Brain microvascular endothelial cell (primary cell): ENCODE measurements around the gene MYO5A.

Experiments
- DNase-seq: peaks from one replicate; pipeline ENCODE4 v3.0.0-alpha.2; 2020
- H3K27ac ChIP-seq: fragments of 250-450 bp; sonication (Bioruptor Pico); 2 replicates; pipeline ENCODE4 v1.5.1; 2020; ENCODE audit warnings: mild to moderate bottlenecking, moderate library complexity
- H3K27me3 ChIP-seq: fragments of 250-450 bp; sonication (Bioruptor Pico); replicated peaks from 2 replicates; pipeline ENCODE4 v1.5.1; 2020; ENCODE audit warnings: mild to moderate bottlenecking
- H3K36me3 ChIP-seq: fragments of 250-450 bp; sonication (Bioruptor Pico); replicated peaks from 2 replicates; pipeline ENCODE4 v1.5.1; 2020; ENCODE audit warnings: mild to moderate bottlenecking
- H3K4me3 ChIP-seq: 2 replicates; pipeline ENCODE4 v1.5.1; 2011; ENCODE audit warnings: low read depth, mild to moderate bottlenecking, control low read depth, low read length, moderate library complexity
- in situ Hi-C: cut with HindIII; loops from 2 replicates; pipeline ENCODE4 v1.10.0; 2017; ENCODE audit warnings: low sequenced_read_pairs, low pct_ligation_motif_present
- TF ChIP-seq, protein P1 (sequence below): IDR thresholded peaks from 2 replicates; pipeline ENCODE4 v1.5.1; 2011; ENCODE audit warnings: low read depth, mild to moderate bottlenecking, moderate library complexity, low read length, control low read depth, inconsistent platforms; ENCODE audit errors: missing control alignments

The MYO5A gene

DNA sequence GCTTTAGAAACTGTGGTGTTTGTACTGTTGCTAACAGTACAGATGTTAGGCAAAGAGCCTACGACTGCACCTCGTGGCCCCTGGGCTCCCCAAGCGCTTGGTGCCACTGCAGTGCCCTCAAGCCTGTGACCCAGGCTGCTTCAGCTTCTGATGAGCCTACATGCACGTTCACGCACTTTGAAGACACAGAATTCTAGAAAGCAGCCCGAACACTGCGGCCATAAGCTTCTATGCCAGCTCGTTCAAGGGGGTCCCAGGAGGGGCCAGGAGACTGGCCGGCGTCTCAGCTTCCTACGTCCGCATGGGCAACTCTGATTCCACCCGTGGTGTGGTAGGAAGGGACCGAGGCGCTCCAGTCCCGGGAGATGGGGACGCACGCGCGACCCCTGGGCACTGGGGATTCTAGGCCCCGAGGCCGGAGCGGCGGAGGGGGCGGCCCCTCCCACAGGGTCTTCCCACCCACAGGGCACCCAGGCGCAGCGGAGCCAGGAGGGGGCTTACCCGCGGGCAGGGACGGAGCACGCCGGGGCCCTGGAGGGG is 233.7 kb downstream of the MYO5A start:
- peak overlapping the region; percentile 37 for H3K4me3 ChIP-seq
- TF ChIP-seq, protein P1, sequence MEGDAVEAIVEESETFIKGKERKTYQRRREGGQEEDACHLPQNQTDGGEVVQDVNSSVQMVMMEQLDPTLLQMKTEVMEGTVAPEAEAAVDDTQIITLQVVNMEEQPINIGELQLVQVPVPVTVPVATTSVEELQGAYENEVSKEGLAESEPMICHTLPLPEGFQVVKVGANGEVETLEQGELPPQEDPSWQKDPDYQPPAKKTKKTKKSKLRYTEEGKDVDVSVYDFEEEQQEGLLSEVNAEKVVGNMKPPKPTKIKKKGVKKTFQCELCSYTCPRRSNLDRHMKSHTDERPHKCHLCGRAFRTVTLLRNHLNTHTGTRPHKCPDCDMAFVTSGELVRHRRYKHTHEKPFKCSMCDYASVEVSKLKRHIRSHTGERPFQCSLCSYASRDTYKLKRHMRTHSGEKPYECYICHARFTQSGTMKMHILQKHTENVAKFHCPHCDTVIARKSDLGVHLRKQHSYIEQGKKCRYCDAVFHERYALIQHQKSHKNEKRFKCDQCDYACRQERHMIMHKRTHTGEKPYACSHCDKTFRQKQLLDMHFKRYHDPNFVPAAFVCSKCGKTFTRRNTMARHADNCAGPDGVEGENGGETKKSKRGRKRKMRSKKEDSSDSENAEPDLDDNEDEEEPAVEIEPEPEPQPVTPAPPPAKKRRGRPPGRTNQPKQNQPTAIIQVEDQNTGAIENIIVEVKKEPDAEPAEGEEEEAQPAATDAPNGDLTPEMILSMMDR: no peak
- H3K27ac ChIP-seq: no peak overlapping the region
- no peaks in the 10 kb centered on the region for H3K36me3 ChIP-seq
- no peak for DNase-seq
- in situ Hi-C loops: no loop called here
- peaks cover 9% of the 10 kb centered on the region for H3K27me3 ChIP-seq

GRCh38 chr15:52292780-52293392 is 235.8 kb downstream of the MYO5A start:
- Histone ChIP-seq H3K36me3 (no peaks in the 10 kb centered on the region), H3K27ac (no peak overlapping the region), H3K27me3 (peaks cover 9% of the 10 kb centered on the region), H3K4me3 (no peak overlapping the region)
- in situ Hi-C loops: no loop called here
- DNase-seq: no peak
- TF ChIP-seq, protein P1: no peak

GRCh38 chr15:52291204-52291603 is 237.5 kb downstream of the MYO5A start:
- Histone ChIP-seq H3K4me3 (no peak overlapping the region), H3K27ac (no peak overlapping the region), H3K27me3 (peaks cover 9% of the 10 kb centered on the region), H3K36me3 (no peaks in the 10 kb centered on the region)
- TF ChIP-seq, protein P1: no peak
- in situ Hi-C loops: no loop called here
- no peak for DNase-seq

GRCh38 chr15:52290800-52291199 is 237.9 kb downstream of the MYO5A start:
- Histone ChIP-seq H3K36me3 (no peaks in the 10 kb centered on the region), H3K27me3 (peaks cover 9% of the 10 kb centered on the region), H3K4me3 (no peak overlapping the region), H3K27ac (no peak overlapping the region)
- no peak for DNase-seq
- TF ChIP-seq, protein P1: no peak
- in situ Hi-C loops: no loop called here

GRCh38 chr15:52290329-52290728 is 238.4 kb downstream of the MYO5A start:
- in situ Hi-C loops: no loop called here
- Histone ChIP-seq H3K27me3 (peaks cover 8% of the 10 kb centered on the region), H3K27ac (no peak overlapping the region), H3K36me3 (no peaks in the 10 kb centered on the region), H3K4me3 (no peak overlapping the region)
- TF ChIP-seq, protein P1: no peak
- DNase-seq: no peak

GRCh38 chr15:52289629-52290081 is 239.0 kb downstream of the MYO5A start:
- TF ChIP-seq, protein P1: no peak
- H3K27ac ChIP-seq: no peak overlapping the region
- no peak overlapping the region for H3K4me3 ChIP-seq
- in situ Hi-C loops: no loop called here
- H3K27me3 ChIP-seq: peaks cover 1% of the 10 kb centered on the region
- no peak for DNase-seq
- H3K36me3 ChIP-seq: no peaks in the 10 kb centered on the region
